ENCODE data around the gene NUCB1. TPM values are rescaled to one million over a fixed set of nuclear protein-coding genes. Genes with fewer than 3 reads are reported as not detected.
A peak's percentile ranks its signal among the peaks of the same experiment; 100 is the strongest.

Gene NUCB1
- 100 to 1,000 TPM; 213 to 270 TPM for total RNA-seq

GRCh38 chr19:48899781-48900476 is at the start of gene NUCB1:
Gene NUCB1, plus strand, starts transcription at chr19:48900312. Its CDS starts 485 bp downstream, at chr19:48900797.
- ATAC-seq (peak; percentile 98), DNase-seq (ENCODE audit: low spot score) (peak; percentile 99)
- Mint-ChIP-seq H3K36me3 (no peaks in the 10 kb centered on the region), H3K4me3 (peak within 1 kb of the TSS; percentile 98), H3K27ac (peak within 1 kb of the TSS; percentile 91 to 99), H3K4me1 (ENCODE audit: low read depth in 2 of 2) (peaks cover 30 to 42% of the 10 kb centered on the region in 2 donors), H3K27me3 (peaks cover 2 to 8% of the 10 kb centered on the region in 2 donors), H3K9me3 (no peaks in the 10 kb centered on the region)

DNA sequence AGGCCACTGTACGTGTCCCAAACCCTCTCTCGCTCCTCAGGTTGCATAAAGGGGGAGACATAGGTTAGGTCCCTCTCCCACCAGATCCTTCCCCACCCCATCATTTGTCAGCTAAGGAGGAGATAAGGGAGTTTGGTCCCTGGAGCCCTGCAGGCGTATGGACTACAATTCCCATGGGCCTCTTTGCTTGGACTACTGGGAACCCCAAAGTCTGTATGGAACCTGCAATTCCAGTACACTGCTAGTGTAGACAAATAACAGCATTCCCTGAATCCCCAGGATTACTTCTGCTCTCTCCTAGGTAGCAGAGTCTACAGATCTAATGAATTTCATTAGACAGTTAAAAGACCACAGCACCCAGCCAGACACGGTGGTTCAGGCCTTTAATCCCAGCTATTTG is 47.8 kb upstream of the NUCB1 start:
- Mint-ChIP-seq H3K36me3 (no peaks in the 10 kb centered on the region), H3K4me1 (ENCODE audit: low read depth in 2 of 2) (no peaks in the 10 kb centered on the region), H3K27ac (no peak overlapping the region), H3K9me3 (no peaks in the 10 kb centered on the region), H3K4me3 (no peak overlapping the region), H3K27me3 (no peaks in the 10 kb centered on the region)
- no peak for DNase-seq (ENCODE audit: low spot score)
- no peak for ATAC-seq

DNA sequence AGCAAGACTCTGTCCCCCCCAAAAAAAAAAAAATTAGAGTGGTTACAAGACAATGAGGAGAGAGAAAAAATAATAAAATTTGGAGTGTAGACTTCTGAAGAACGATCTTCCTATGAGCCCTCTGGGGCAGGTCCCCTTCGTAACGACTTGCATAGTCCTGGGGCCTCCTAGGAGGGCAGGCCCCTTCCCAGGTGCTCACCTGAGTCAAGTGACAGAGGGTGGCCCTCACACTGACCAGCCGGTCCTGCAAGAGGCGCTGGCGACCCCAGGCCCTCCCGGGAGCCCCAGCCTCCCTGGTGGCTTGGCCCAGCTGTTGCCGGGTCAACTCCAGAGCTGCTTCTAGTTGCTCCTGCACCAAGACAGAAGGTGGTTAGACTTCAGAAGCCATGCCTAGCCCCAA is 46.6 kb upstream of the NUCB1 start:
- Mint-ChIP-seq H3K36me3 (no peaks in the 10 kb centered on the region), H3K9me3 (no peaks in the 10 kb centered on the region), H3K4me3 (no peak overlapping the region), H3K27me3 (no peaks in the 10 kb centered on the region), H3K4me1 (ENCODE audit: low read depth in 2 of 2) (no peaks in the 10 kb centered on the region), H3K27ac (no peak overlapping the region)
- DNase-seq (ENCODE audit: low spot score) = no peak
- no peak for ATAC-seq

DNA sequence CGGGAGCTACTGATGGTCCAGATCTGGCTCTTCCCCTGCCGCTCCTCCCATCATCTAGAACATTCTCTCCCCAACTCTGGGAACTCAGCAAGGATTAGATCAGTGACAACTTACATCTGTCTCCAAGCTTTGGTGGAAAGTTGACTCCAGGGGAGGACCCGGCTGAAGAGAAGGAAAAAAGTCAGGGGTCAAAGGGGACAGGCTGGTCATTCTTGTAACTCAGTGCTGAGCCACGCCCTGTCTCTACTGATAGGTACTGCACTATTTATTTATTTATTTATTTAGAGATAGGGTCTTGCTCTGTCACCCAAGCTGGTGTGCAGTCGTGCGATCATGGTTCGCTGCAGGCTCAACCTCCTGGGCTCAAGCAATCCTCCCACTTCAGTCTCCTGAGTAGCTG is 46.0 kb upstream of the NUCB1 start:
- Mint-ChIP-seq H3K27ac (no peak overlapping the region), H3K27me3 (no peaks in the 10 kb centered on the region), H3K4me1 (ENCODE audit: low read depth in 2 of 2) (peaks cover 1 to 2% of the 10 kb centered on the region in 2 donors), H3K9me3 (no peaks in the 10 kb centered on the region), H3K4me3 (no peak overlapping the region), H3K36me3 (no peaks in the 10 kb centered on the region)
- DNase-seq (ENCODE audit: low spot score) (no peak), ATAC-seq (no peak)

DNA sequence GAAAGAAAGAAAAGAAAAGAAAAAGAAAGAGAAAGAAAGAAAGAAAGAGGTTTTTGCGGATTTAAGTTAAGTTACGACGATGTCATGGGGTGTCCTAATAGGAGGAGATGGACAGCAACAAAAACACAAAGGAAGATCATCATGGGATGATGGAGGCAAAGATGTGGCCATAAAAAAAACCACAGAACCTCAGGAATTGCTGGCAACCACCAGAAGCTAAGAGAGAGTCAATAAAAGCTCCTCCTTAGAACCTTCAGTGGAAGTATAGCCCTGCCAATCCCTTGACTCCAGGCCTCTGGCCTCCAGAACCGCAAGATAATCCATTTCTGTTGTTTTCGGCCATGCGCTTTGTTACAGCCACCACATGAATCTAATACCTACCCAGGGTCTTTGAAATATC is 43.2 kb upstream of the NUCB1 start:
- no peaks in the 10 kb centered on the region for H3K36me3 Mint-ChIP-seq
- H3K27me3 Mint-ChIP-seq = no peaks in the 10 kb centered on the region
- H3K9me3 Mint-ChIP-seq = no peaks in the 10 kb centered on the region
- no peak for DNase-seq (ENCODE audit: low spot score)
- peaks cover 5 to 8% of the 10 kb centered on the region in 2 donors for H3K4me1 Mint-ChIP-seq (ENCODE audit: low read depth in 2 of 2)
- no peak overlapping the region for H3K27ac Mint-ChIP-seq
- no peak for ATAC-seq
- no peak overlapping the region for H3K4me3 Mint-ChIP-seq

- Mint-ChIP-seq H3K9me3 (no peaks in the 10 kb centered on the region), H3K36me3 (no peaks in the 10 kb centered on the region), H3K27me3 (no peaks in the 10 kb centered on the region), H3K4me1 (ENCODE audit: low read depth in 2 of 2) (peaks cover 5 to 8% of the 10 kb centered on the region in 2 donors), H3K4me3 (peak overlapping the region; percentile 98), H3K27ac (peak overlapping the region; percentile 71 to 92)
- peak; percentile 90 to 93 for ATAC-seq
- DNase-seq (ENCODE audit: low spot score) = peak; percentile 85
Measured at GRCh38 chr19:48858984-48859710, 41.0 kb upstream of the NUCB1 start.

DNA sequence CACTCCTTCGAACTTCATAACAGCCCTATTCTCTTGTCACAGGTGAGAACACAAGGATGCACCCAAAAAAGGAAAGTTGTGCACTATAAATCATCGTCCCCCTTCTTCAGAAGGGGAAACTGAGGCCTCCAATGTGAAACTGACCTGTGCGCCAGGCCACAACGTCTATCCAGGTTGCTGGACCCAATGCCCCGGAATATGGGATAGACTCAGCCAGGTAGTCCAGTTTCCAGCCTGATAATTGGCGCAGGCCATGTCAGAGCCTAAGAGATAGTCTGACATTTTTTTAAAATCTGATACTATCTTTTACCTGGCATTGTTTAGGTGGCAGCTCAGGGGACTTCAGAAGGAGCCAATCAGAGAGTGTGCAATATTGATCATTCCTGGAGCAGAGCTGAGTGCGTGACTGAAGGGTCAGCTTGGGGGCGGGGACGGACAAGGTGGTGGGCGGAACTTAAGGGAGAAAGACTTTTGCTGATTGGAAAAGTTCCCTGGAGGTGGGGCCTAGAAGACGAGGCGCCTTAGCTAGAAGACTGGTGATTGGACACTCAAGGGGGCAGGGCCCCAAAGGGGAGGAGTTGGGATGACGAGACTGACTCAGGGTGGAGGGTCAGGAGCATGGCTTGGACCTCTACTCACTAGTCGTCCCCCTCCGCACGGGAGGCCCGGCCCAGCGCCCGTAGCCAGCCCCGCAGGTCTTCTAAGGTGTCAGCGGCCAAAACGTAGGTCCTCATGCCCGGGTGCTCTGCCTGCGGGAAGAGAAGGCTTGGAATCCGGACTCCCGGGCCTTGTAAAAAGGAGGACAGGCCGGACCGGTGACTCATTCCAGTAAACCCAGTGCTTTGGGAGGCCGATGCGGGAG is 40.2 kb upstream of the NUCB1 start:
- ATAC-seq (peak; percentile 69 to 80), DNase-seq (ENCODE audit: low spot score) (peak; percentile 78)
- Mint-ChIP-seq H3K36me3 (no peaks in the 10 kb centered on the region), H3K4me3 (peak overlapping the region; percentile 98), H3K9me3 (no peaks in the 10 kb centered on the region), H3K27ac (peak overlapping the region; percentile 71 to 92), H3K27me3 (no peaks in the 10 kb centered on the region), H3K4me1 (ENCODE audit: low read depth in 2 of 2) (peaks cover 5 to 11% of the 10 kb centered on the region in 2 donors)

DNA sequence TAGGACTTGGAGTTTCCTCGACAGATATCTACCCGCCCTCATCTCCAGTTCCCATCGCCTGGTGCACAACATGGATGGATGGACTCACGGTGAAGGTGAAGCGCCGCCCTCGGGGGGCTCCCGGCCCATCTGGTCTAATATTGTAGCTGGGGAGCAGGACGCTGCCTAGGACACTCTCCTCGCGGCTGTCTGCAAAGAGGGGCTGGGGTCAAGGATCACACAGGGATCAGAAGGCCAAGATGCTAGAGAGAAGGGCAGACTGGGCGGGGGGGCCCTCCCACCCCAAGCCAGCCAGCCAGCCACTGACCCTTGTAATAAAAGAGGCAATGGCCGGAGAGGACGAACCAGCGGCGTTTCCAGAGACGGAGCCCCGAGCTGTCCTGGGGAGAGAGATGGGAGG is 38.8 kb upstream of the NUCB1 start:
- Mint-ChIP-seq H3K27me3 (no peaks in the 10 kb centered on the region), H3K4me1 (ENCODE audit: low read depth in 2 of 2) (peaks cover 5 to 11% of the 10 kb centered on the region in 2 donors), H3K27ac (no peak overlapping the region), H3K9me3 (no peaks in the 10 kb centered on the region), H3K4me3 (no peak overlapping the region), H3K36me3 (no peaks in the 10 kb centered on the region)
- no peak for ATAC-seq
- DNase-seq (ENCODE audit: low spot score) = no peak

DNA sequence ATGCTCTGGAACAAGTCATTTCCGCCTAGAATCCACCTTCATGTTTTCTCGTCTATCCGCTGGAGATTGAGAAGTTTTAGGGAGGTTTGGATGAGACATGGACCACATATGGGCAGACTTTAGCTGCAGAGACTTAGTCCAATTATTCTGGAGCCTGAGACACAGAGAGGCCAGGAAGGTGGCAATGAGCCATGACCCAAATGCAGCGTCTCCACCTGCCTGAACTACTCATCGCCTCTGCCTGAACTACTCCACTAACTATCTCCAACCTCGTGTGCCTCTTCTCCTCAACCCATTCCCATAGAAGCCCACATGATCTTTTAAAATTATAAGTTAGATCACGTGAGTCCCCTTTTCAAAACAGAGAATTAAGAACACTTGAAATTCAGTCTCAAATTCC is 37.3 kb upstream of the NUCB1 start:
- Mint-ChIP-seq H3K4me3 (no peak overlapping the region), H3K9me3 (no peaks in the 10 kb centered on the region), H3K27me3 (peaks cover under 1 to 4% of the 10 kb centered on the region in 2 donors), H3K27ac (no peak overlapping the region), H3K36me3 (no peaks in the 10 kb centered on the region), H3K4me1 (ENCODE audit: low read depth in 2 of 2) (peaks cover 5 to 11% of the 10 kb centered on the region in 2 donors)
- DNase-seq (ENCODE audit: low spot score) = no peak
- ATAC-seq = no peak

DNA sequence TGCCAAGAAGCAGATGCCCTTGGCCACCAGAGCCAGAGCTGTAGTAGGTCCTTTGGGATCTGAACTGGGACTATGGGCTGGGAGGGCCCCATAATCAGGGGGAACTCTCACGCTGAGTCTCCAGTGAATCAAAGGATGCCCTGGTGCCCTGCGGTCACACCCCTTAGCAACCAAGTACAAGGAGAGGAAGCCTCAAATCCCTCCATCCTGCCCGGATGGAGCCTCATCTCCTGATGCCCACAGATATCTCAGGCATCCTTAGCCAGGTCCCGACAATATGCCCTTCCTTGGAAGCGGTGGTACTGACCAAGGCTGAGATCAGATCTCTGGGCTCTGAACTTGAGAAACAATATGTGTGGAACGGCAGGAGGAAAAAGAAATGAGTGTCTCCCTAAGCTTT is 33.4 kb upstream of the NUCB1 start:
- H3K27ac Mint-ChIP-seq = no peak overlapping the region
- no peak overlapping the region for H3K4me3 Mint-ChIP-seq
- H3K9me3 Mint-ChIP-seq = no peaks in the 10 kb centered on the region
- no peaks in the 10 kb centered on the region for H3K36me3 Mint-ChIP-seq
- peaks cover 6 to 7% of the 10 kb centered on the region in 2 donors for H3K4me1 Mint-ChIP-seq (ENCODE audit: low read depth in 2 of 2)
- H3K27me3 Mint-ChIP-seq = peaks cover 8% of the 10 kb centered on the region in 2 donors
- no peak for DNase-seq (ENCODE audit: low spot score)
- no peak for ATAC-seq

GRCh38 chr19:48867123-48867745 is 32.9 kb upstream of the NUCB1 start:
- Mint-ChIP-seq H3K36me3 (peaks cover under 1% of the 10 kb centered on the region), H3K4me3 (no peak overlapping the region), H3K9me3 (no peaks in the 10 kb centered on the region), H3K4me1 (ENCODE audit: low read depth in 2 of 2) (peaks cover 10% of the 10 kb centered on the region in 2 donors), H3K27me3 (peaks cover 8% of the 10 kb centered on the region in 2 donors), H3K27ac (no peak overlapping the region)
- ATAC-seq = no peak
- DNase-seq (ENCODE audit: low spot score) = no peak

GRCh38 chr19:48867746-48868113 is 32.4 kb upstream of the NUCB1 start:
- no peak for DNase-seq (ENCODE audit: low spot score)
- H3K27ac Mint-ChIP-seq = peak overlapping the region in 1 of 2 donors; percentile 4
- no peaks in the 10 kb centered on the region for H3K9me3 Mint-ChIP-seq
- peaks cover 12 to 13% of the 10 kb centered on the region in 2 donors for H3K4me1 Mint-ChIP-seq (ENCODE audit: low read depth in 2 of 2)
- H3K4me3 Mint-ChIP-seq = no peak overlapping the region
- peaks cover 8% of the 10 kb centered on the region in 2 donors for H3K27me3 Mint-ChIP-seq
- H3K36me3 Mint-ChIP-seq = peaks cover 6% of the 10 kb centered on the region
- no peak for ATAC-seq

DNA sequence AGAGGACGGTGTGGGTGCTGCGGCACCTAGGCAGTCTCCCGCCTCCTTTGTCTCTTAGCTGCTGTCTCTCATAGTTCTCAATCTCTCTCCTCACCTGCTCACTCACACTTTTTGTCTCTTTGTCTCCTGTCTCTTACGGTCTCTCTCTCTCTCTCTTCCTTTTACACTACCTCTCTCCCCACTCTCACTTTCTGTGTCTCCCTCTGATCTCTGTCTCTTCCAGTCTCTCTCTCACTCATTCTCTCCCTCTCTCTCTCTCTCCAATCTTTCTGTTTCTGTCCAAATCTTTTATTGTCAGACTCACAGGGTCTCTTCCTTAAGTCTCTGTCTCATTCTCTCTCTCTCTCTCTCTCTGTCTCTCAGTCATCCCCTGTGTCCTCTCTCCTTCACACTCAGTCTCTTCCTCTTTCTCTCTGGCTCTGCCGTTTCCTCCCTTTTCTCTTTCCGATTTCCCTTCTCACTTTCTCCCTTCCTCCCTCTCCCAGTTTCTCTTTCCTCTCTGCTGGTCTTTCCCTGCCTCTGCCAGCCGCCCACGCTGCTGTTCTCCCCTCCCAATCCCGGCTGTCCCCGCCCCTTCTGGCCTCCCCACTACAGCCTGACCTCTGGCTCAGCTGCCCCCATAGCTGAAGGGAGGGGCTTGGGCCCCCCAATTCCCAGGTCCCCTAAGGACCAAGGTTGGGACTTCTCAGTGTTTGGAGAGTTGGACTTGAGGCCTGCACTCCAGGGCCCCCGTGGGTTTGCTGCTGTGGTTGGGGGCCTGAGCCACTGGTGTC is 31.8 kb upstream of the NUCB1 start, which contains the start of gene PLEKHA4:
Gene PLEKHA4 (minus strand): TSS at position 504 of the 773 bp plus-strand sequence. CDS start 997 bp downstream, outside the sequence.
- no peaks in the 10 kb centered on the region for H3K9me3 Mint-ChIP-seq
- peaks cover 11% of the 10 kb centered on the region for H3K36me3 Mint-ChIP-seq
- peak within 1 kb of the TSS in 1 of 2 donors; percentile 40 for H3K27ac Mint-ChIP-seq
- DNase-seq (ENCODE audit: low spot score) = no peak
- no peak within 1 kb of the TSS for H3K4me3 Mint-ChIP-seq
- peaks cover 14 to 18% of the 10 kb centered on the region in 2 donors for H3K4me1 Mint-ChIP-seq (ENCODE audit: low read depth in 2 of 2)
- ATAC-seq = no peak
- H3K27me3 Mint-ChIP-seq = peaks cover 8% of the 10 kb centered on the region in 2 donors
